Ovary (tissue), 9 donors: Measurements from ENCODE around the gene ADRM1. TPM values are rescaled to one million over a fixed set of nuclear protein-coding genes. Genes with fewer than 3 reads are reported as not detected.

Source experiments
- DNase-seq, 5 donors: peaks; one replicate each; pipeline ENCODE4 v3.0.0-alpha.2; 2019 to 2020
- H3K27ac ChIP-seq, 2 donors: fragments of 200-600 bp; one replicate each; pipeline versions ENCODE4 v1.5.1 to v1.8.0; 2019 to 2022
- H3K27me3 ChIP-seq: fragments of 200-600 bp; one replicate; pipeline ENCODE4 v1.8.0; 2022
- H3K36me3 ChIP-seq: fragments of 200-600 bp; sonication (generic); one replicate; pipeline ENCODE4 v1.5.1; 2019
- H3K4me1 ChIP-seq: one replicate; pipeline ENCODE4 v1.8.1; 2013; ENCODE audit warnings: mild to moderate bottlenecking, moderate library complexity; ENCODE audit not compliant: insufficient read depth
- H3K4me3 ChIP-seq: fragments of 200-600 bp; sonication (generic); one replicate; pipeline ENCODE4 v1.5.1; 2017
- H3K9me3 ChIP-seq, 2 donors: fragments of 200-600 bp in 1 of 2; sonication (generic) in 1 of 2; one replicate each; pipeline versions ENCODE4 v1.5.1 to v1.8.1; 2013 to 2019; ENCODE audit warnings: mild to moderate bottlenecking in 1 of 2, moderate library complexity in 1 of 2
- CTCF ChIP-seq, 3 donors: fragments of 450-650 bp in 2 of 3; fragments of 200-600 bp in 1 of 3; IDR thresholded peaks; one replicate each; pipeline versions ENCODE4 v1.5.1 to v1.8.0; 2016 to 2022; ENCODE audit warnings: antibody characterized with exemption in 3 of 3, mild to moderate bottlenecking in 1 of 3
- EP300 ChIP-seq: sonication (generic); formaldehyde crosslinking; IDR thresholded peaks from one replicate; pipeline ENCODE4 v1.6.1; 2017; ENCODE audit warnings: antibody characterized with exemption
- POLR2A ChIP-seq: fragments of 450-650 bp; IDR thresholded peaks from one replicate; pipeline ENCODE4 v1.6.1; 2017; ENCODE audit warnings: antibody characterized with exemption, mild to moderate bottlenecking, moderate library complexity
- WGBS, 3 donors: extraction: QIAGEN DNeasy Blood & Tissue Kit in 1 of 3; methylation state at CpG; one replicate each; pipeline versions ENCODE4 v1.1.5 to v1.1.7; 2013 to 2017; 5-methylcytosine and 5-hydroxymethylcytosine counted together
- intact Hi-C, 4 donors: fragments of 100-400 bp; cut with DNase I; formaldehyde crosslinking; loops; one replicate each; pipeline versions ENCODE4 v1.11.0 to v1.15.1; 2022 to 2023
- polyA plus RNA-seq, 2 donors: library from polyadenylated mRNA; stranded (reverse); fragments of 200-250 nt in 1 of 2; fragments of 350-450 nt in 1 of 2; fragmentation: Illumina TruSeq in 1 of 2; extraction: RNeasy Lipid Tissue Mini Kit (QIAGEN cat#74804) in 1 of 2; gene quantifications; one replicate each; pipeline ENCODE4 v1.2.3, GENCODE V29; 2013 to 2014
- total RNA-seq, 7 donors: library from RNA; depleted of rRNA in 2 of 7; stranded (reverse); fragments of >200 nt in 2 of 7; fragmentation: NEBNext Ultra II Directional in 3 of 7; extraction: Animal tissue kit (Norgen Biotek cat#: 25700) in 3 of 7; gene quantifications; one replicate each; pipeline versions ENCODE4 v1.1.0 to v1.2.4, GENCODE V29; 2016 to 2023
- donor health status: DM: no; HTN: no; CAD: no; lungs with moderate emphysema.
- donor health status: DM: no; HTN: no; CAD: no.
- donor health status: Bipolar disorder and iron deficiency.
- donor health status: DM: yes; HTN: yes; CAD: no.
- donor health status: DM: no; HTN: no; CAD: no.
- donor health status: DM: yes; HTN: yes; CAD: no.

The ADRM1 gene
- total and polyA plus RNA-seq, 9 donors, result 7.8 to 109 (median 55.2) TPM

GRCh38 chr20:62307226-62308101 is 4.7 kb downstream of the ADRM1 start:
- H3K9me3 ChIP-seq, result no peaks in the 10 kb centered on the region
- intact Hi-C loops, result loop anchor here in 2 of 4 donors (10.0 kb wide), 2 partner anchors 57 to 293 kb away; partner anchors contain the start of gene LAMA5 (in 1 of the 2)
- no peak for DNase-seq
- peaks cover 11% of the 10 kb centered on the region for H3K4me1 ChIP-seq
- no peak overlapping the region for H3K4me3 ChIP-seq
- H3K27me3 ChIP-seq, result no peaks in the 10 kb centered on the region
- no peaks in the 10 kb centered on the region for H3K36me3 ChIP-seq
- TF ChIP-seq POLR2A (no peak), CTCF (IDR thresholded peaks at IDR 0.05) (no peak)
- WGBS, 3 donors, result 73 to 84% (median 78%) methylated on average over 26 to 42 of the region's 42 CpGs
- no peak overlapping the region for H3K27ac ChIP-seq

GRCh38 chr20:62308102-62308822 is 5.5 kb downstream of the ADRM1 start:
- Histone ChIP-seq H3K36me3 (no peaks in the 10 kb centered on the region), H3K4me1 (peaks cover 11% of the 10 kb centered on the region), H3K27me3 (no peaks in the 10 kb centered on the region), H3K9me3 (no peaks in the 10 kb centered on the region), H3K4me3 (no peak overlapping the region), H3K27ac (no peak overlapping the region)
- TF ChIP-seq CTCF (IDR thresholded peaks at IDR 0.05), result no peak
- no peak for TF ChIP-seq EP300
- TF ChIP-seq POLR2A, result no peak
- WGBS, 3 donors, result 79 to 88% (median 87%) methylated on average over 26 to 29 of the region's 29 CpGs
- DNase-seq, result no peak
- intact Hi-C loops, result loop anchor here in 2 of 4 donors (10.0 kb wide), 2 partner anchors 57 to 293 kb away; partner anchors contain the start of gene LAMA5 (in 1 of the 2)

- no peaks in the 10 kb centered on the region for H3K36me3 ChIP-seq
- no peaks in the 10 kb centered on the region for H3K27me3 ChIP-seq
- TF ChIP-seq POLR2A (no peak), CTCF (IDR thresholded peaks at IDR 0.05) (no peak), EP300 (no peak)
- WGBS, 3 donors, result 81 to 86% (median 85%) methylated on average over 21 to 26 of the region's 26 CpGs
- peak overlapping the region in 1 of 2 donors; percentile 77 for H3K27ac ChIP-seq
- H3K9me3 ChIP-seq, result no peaks in the 10 kb centered on the region
- intact Hi-C loops, result loop anchor here in 2 of 4 donors (10.0 kb wide), 2 partner anchors 55 to 295 kb away; partner anchors contain the start of gene LAMA5 (in 1 of the 2)
- H3K4me1 ChIP-seq, result peaks cover 2% of the 10 kb centered on the region
- DNase-seq, result no peak
- H3K4me3 ChIP-seq, result no peak overlapping the region
Measured at GRCh38 chr20:62309198-62309944, 6.6 kb downstream of the ADRM1 start.
